MG63 (cell line): Measurements from ENCODE around the gene FAT1. TPM values are rescaled to one million over a fixed set of nuclear protein-coding genes. Genes with fewer than 3 reads are reported as not detected.
A peak's percentile ranks its signal among the peaks of the same experiment; 100 is the strongest.
"Not testable (repeated sequence)": the region's sequence is repeated elsewhere in the genome, so short reads cannot be mapped to it uniquely, and the experiment has no call there.

Experiments used
- DNase-seq: peaks from one replicate; pipeline ENCODE4 v3.0.0-alpha.2; 2020
- H3K27me3 ChIP-seq: fragments of 250-450 bp; sonication (Bioruptor Pico); 2 replicates; pipeline ENCODE4 v1.5.1; 2020; ENCODE audit warnings: mild to moderate bottlenecking, moderate library complexity
- H3K36me3 ChIP-seq: fragments of 250-450 bp; sonication (Bioruptor Pico); 2 replicates; pipeline ENCODE4 v1.5.1; 2020; ENCODE audit warnings: mild to moderate bottlenecking, moderate library complexity
- H3K4me3 ChIP-seq: fragments of 250-450 bp; sonication (Bioruptor Pico); 2 replicates; pipeline ENCODE4 v1.5.1; 2020; ENCODE audit warnings: mild to moderate bottlenecking, moderate library complexity
- H3K9me3 ChIP-seq: fragments of 250-450 bp; sonication (Bioruptor Pico); 2 replicates; pipeline ENCODE4 v1.5.1; 2020; ENCODE audit warnings: mild to moderate bottlenecking, moderate library complexity
- total RNA-seq: library from RNA; depleted of rRNA; stranded (reverse); fragments of >200 nt; shearing (Covaris generic); gene quantifications from 2 replicates; pipeline ENCODE4 v1.2.3, GENCODE V29; 2014; ENCODE audit warnings: low replicate concordance; rRNA removed

The FAT1 gene
- 6.4 and 10.6 TPM in 2 replicates for total RNA-seq

GRCh38 chr4:186723292-186724057 lies at the start of gene FAT1:
Gene FAT1, minus strand, starts transcription at chr4:186723856. Its CDS starts 14,029 bp downstream, at chr4:186709827.
- no peaks in the 10 kb centered on the region for H3K36me3 ChIP-seq
- H3K9me3 ChIP-seq, result peaks cover 10% of the 10 kb centered on the region
- H3K27me3 ChIP-seq, result no peaks in the 10 kb centered on the region
- peak within 1 kb of the TSS; percentile 69 for H3K4me3 ChIP-seq
- DNase-seq, result peak; percentile 74

GRCh38 chr4:186772936-186773487 lies 49.4 kb upstream of the FAT1 start:
- H3K36me3 ChIP-seq, result no peaks in the 10 kb centered on the region
- H3K27me3 ChIP-seq, result no peaks in the 10 kb centered on the region
- no peak overlapping the region for H3K4me3 ChIP-seq
- H3K9me3 ChIP-seq, result no peaks in the 10 kb centered on the region
- no peak for DNase-seq

DNA sequence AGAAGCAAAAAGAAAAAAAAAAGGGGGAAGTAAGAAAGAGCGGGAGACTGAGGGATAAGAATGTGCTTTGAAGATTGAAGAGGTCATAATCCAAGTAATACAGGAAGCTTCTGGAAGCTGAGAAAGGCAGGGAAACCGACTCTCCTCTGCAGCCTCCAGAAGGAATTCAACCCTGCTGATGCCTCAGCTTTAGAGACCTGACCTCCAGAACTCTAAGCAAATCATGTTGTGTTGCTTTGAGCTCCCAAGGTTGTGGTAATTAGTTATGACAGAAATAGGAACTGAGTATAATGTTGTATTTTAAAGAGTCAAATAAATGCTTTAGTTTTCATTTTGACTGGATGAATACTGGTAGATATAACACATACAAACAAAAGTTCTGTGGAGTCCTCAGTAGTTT lies 48.0 kb upstream of the FAT1 start:
- no peaks in the 10 kb centered on the region for H3K36me3 ChIP-seq
- H3K4me3 ChIP-seq, result no peak overlapping the region
- H3K27me3 ChIP-seq, result no peaks in the 10 kb centered on the region
- no peaks in the 10 kb centered on the region for H3K9me3 ChIP-seq
- no peak for DNase-seq

DNA sequence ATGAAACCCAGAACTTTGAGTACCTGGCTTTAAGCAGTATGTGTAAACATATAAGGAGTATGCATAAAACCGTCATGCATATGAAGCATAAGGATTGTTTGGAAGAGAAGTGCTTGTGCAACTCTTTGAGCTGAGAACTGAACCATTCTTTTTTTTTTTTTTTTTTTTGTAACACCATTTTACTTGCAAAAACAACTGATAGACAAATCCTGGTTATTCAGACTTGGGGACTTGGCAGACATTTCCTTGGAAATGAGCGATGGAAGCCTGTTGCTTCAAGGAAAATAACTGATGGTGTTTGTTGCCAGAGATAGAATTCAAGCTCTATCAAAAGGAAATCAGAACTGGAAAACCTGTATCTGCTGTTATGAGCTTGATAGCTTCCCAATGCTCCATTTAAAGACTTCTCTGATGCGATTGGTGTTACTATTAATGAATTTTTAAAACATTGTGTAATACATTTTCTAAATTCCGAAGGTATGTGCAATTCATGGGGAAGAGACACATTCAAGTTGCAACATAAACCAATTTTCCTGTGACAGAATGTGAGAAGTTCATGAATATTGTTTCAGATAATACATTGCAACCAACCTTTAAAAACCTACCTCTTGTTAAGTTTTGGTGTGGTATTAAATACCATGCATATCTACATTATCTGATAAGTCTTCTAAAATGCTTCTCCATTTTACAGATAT lies 47.0 kb upstream of the FAT1 start:
- DNase-seq, result no peak
- no peaks in the 10 kb centered on the region for H3K27me3 ChIP-seq
- H3K36me3 ChIP-seq, result no peaks in the 10 kb centered on the region
- no peak overlapping the region for H3K4me3 ChIP-seq
- H3K9me3 ChIP-seq, result no peaks in the 10 kb centered on the region

GRCh38 chr4:186767794-186768193 lies 44.1 kb upstream of the FAT1 start:
- no peak overlapping the region for H3K4me3 ChIP-seq
- no peak for DNase-seq
- no peaks in the 10 kb centered on the region for H3K27me3 ChIP-seq
- H3K9me3 ChIP-seq, result no peaks in the 10 kb centered on the region
- no peaks in the 10 kb centered on the region for H3K36me3 ChIP-seq

GRCh38 chr4:186765673-186766546 lies 42.3 kb upstream of the FAT1 start:
- DNase-seq, result no peak
- Histone ChIP-seq H3K4me3 (no peak overlapping the region; the same call in 1 of the 2 replicates), H3K9me3 (no peaks in the 10 kb centered on the region), H3K36me3 (no peaks in the 10 kb centered on the region), H3K27me3 (no peaks in the 10 kb centered on the region)

DNA sequence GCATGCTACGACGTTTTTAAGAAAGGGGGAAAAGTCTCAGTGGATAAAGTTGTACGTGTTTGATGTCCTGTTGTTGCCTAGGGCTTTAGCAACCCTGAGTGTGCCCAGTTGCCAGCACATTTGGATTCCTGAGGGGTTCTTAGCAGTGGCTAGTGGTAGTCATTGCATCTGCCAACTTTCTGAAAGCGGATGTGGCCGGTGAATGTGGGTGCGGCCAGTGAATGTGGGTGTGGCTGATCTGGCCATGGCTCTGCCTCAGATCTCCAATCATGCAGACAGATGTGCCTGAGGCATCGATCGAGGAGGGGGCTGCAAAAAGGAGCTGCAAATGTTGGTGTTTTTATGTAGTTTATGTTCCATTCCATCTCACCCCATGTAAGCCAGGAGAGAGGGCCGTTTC lies 41.5 kb upstream of the FAT1 start:
- Histone ChIP-seq H3K9me3 (no peaks in the 10 kb centered on the region), H3K36me3 (no peaks in the 10 kb centered on the region), H3K27me3 (no peaks in the 10 kb centered on the region), H3K4me3 (peak overlapping the region; percentile 9)
- DNase-seq, result peak; percentile 87

DNA sequence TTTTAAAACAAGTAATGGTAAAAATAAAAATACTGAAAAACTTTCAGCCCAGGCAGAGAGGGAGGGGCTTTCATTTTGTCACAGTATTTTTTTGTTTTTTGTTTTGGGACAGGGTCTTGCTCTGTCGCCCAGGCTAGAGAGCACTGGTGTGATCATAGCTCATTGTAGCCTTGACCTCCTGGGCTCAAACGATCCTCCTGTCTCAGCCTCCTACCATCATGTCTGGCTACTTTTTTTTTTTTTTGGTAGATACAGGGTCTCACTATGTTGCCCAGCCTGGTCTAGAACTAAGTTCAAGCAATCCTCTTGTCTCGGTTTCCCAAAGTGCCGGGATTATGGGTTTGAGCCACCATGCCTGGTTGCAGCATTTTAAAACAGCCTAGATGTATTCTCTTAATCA lies 40.8 kb upstream of the FAT1 start:
- Histone ChIP-seq H3K36me3 (no peaks in the 10 kb centered on the region), H3K27me3 (no peaks in the 10 kb centered on the region), H3K9me3 (no peaks in the 10 kb centered on the region), H3K4me3 (no peak overlapping the region)
- DNase-seq, result no peak

GRCh38 chr4:186762865-186763264 lies 39.2 kb upstream of the FAT1 start:
- Histone ChIP-seq H3K4me3 (no peak overlapping the region), H3K27me3 (no peaks in the 10 kb centered on the region), H3K9me3 (no peaks in the 10 kb centered on the region), H3K36me3 (no peaks in the 10 kb centered on the region)
- DNase-seq, result no peak

DNA sequence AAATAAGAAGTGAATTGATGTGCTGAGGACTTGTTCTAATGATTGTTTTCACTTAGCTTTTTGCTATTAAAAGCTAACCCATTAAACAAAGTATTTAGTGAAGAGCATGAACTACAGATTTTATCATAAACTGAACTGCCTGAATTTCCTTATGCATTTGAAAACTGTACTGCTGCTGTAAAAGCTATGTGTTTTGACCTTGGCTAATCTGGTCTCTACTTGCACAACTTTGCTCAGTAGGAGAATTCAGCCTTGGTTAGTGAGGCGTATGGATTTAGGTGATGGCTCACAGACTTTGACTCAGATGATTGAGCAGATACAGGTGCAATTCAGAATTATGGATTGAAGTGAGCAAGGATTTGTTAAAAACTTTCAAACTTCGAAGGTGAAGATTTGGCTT lies 38.7 kb upstream of the FAT1 start:
- H3K36me3 ChIP-seq, result no peaks in the 10 kb centered on the region
- H3K27me3 ChIP-seq, result no peaks in the 10 kb centered on the region
- no peak for DNase-seq
- H3K9me3 ChIP-seq, result no peaks in the 10 kb centered on the region
- H3K4me3 ChIP-seq, result no peak overlapping the region

GRCh38 chr4:186761956-186762355 lies 38.3 kb upstream of the FAT1 start:
- not testable (repeated sequence) for DNase-seq, H3K9me3 ChIP-seq, H3K4me3 ChIP-seq, H3K36me3 ChIP-seq, H3K27me3 ChIP-seq

GRCh38 chr4:186761393-186761792 lies 37.7 kb upstream of the FAT1 start:
- H3K4me3 ChIP-seq, result no peak overlapping the region
- peak; percentile 43 for DNase-seq
- no peaks in the 10 kb centered on the region for H3K36me3 ChIP-seq
- no peaks in the 10 kb centered on the region for H3K27me3 ChIP-seq
- H3K9me3 ChIP-seq, result no peaks in the 10 kb centered on the region

GRCh38 chr4:186760576-186760975 lies 36.9 kb upstream of the FAT1 start:
- peak; percentile 11 for DNase-seq
- H3K27me3 ChIP-seq, result no peaks in the 10 kb centered on the region

DNA sequence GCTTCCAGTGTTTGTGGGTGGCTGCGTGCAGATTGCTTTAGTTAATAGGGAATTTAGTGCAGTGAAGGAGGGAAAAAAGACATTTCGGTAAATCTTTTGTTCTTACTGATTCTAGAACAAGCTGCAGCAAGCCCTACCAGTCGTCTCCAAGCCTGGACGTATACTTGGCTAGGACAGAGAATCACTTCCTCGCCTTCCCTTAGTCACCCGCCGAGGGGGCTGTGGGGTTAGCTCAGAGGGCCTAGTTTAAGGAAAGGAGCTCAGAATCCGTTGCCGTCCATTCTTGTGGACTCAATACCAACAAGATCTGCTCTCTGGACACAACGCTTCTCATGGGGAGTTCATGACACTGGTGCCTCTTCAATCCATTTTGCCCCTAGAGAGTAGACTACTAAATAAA lies 36.3 kb upstream of the FAT1 start:
- no peak for DNase-seq
- no peaks in the 10 kb centered on the region for H3K9me3 ChIP-seq
- no peaks in the 10 kb centered on the region for H3K27me3 ChIP-seq
- H3K36me3 ChIP-seq, result no peaks in the 10 kb centered on the region
- H3K4me3 ChIP-seq, result no peak overlapping the region

More at GRCh38 chr4:186760576-186760975, 36.9 kb upstream of the FAT1 start:
- H3K36me3 ChIP-seq, result no peaks in the 10 kb centered on the region
- H3K4me3 ChIP-seq, result no peak overlapping the region
- H3K9me3 ChIP-seq, result no peaks in the 10 kb centered on the region

DNA sequence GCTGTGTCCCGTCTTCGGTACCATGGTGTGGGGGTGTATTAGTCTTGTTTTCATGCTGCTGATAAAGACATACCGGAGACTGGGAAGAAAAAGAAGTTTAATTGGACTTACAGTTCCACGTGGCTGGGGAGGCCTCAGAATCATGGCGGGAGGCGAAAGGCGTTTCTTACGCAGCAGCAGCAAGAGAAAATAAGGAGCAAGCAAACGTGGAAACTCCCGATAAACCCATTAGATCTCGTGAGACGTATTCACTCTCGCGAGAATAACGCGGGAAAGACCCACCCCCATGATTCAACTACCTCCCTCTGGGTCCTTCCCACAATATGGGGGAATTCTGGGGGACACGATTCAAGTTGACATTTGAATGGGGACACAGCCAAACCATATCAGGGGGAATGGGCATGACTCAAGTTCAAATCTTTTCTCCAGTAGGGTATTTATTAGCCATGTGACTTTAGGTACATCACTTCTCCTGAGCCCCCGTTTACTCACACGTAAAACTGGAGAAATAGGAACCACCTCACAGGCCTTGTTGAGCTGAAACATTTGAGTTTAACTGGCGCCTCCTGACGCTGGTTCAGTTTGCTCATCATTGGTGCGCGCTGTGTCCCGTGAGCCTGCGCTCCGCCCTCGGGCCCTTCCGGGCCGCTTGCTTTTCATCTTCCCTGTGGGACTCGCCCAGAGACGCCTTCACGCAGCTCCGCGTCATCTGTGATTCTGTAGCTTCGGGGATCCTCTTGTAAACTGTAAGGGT lies 35.5 kb upstream of the FAT1 start:
- no peak for DNase-seq
- no peak overlapping the region for H3K4me3 ChIP-seq

GRCh38 chr4:186757696-186758355 lies 34.2 kb upstream of the FAT1 start:
- Histone ChIP-seq H3K4me3 (no peak overlapping the region), H3K27me3 (no peaks in the 10 kb centered on the region), H3K9me3 (no peaks in the 10 kb centered on the region), H3K36me3 (no peaks in the 10 kb centered on the region)
- no peak for DNase-seq

More for the DNA sequence above, 35.5 kb upstream of the FAT1 start:
- no peaks in the 10 kb centered on the region for H3K9me3 ChIP-seq
- H3K36me3 ChIP-seq, result no peaks in the 10 kb centered on the region
- no peaks in the 10 kb centered on the region for H3K27me3 ChIP-seq
